Measurements from ENCODE around the gene ARHGAP10. TPM values are rescaled to one million over a fixed set of nuclear protein-coding genes. Genes with fewer than 3 reads are reported as not detected.

The ARHGAP10 gene
- total RNA-seq, 1 donor from 2014 or later, result 20.2 TPM

GRCh38 chr4:147747787-147748454 lies 16.0 kb downstream of the ARHGAP10 start:
- Histone ChIP-seq H3K9me3 (ENCODE audit: low read depth) (no peaks in the 10 kb centered on the region), H3K4me2 (no peak overlapping the region), H3K79me2 (ENCODE audit: low read depth) (peaks cover 81% of the 10 kb centered on the region), H3K4me1 (peaks cover 19% of the 10 kb centered on the region), H3K9ac (no peak overlapping the region), H3K36me3 (no peaks in the 10 kb centered on the region), H3K27ac (no peak overlapping the region), H3K4me3 (no peak overlapping the region), H3K27me3 (no peaks in the 10 kb centered on the region), H3F3A (ENCODE audit: low read depth) (peaks cover 4% of the 10 kb centered on the region), H2AFZ (replicated peaks) (no peak overlapping the region), H4K20me1 (ENCODE audit: low read depth) (no peaks in the 10 kb centered on the region)
- no peak for TF ChIP-seq CTCF (IDR thresholded peaks at IDR 0.05)
- TF ChIP-seq EZH2 (IDR thresholded peaks at IDR 0.05), result no peak
- no peak for TF ChIP-seq EZH2phosphoT487 (IDR thresholded peaks at IDR 0.05)
- H3K4me1 Mint-ChIP-seq, result peaks cover 18% of the 10 kb centered on the region
- H3K36me3 Mint-ChIP-seq, result peaks cover 16% of the 10 kb centered on the region
- no peak for DNase-seq (ENCODE audit: low spot score)
- H3K27ac Mint-ChIP-seq, result no peak overlapping the region
- no peak overlapping the region for H3K4me3 Mint-ChIP-seq
- H3K27me3 Mint-ChIP-seq (ENCODE audit: insufficient read depth, low read depth), result peaks cover 10% of the 10 kb centered on the region
- H3K9me3 Mint-ChIP-seq, result peaks cover 4% of the 10 kb centered on the region

GRCh38 chr4:147749811-147750321 lies 18.0 kb downstream of the ARHGAP10 start:
- no peak overlapping the region for H3K9ac ChIP-seq
- no peaks in the 10 kb centered on the region for H4K20me1 ChIP-seq (ENCODE audit: low read depth)
- H3K9me3 ChIP-seq (ENCODE audit: low read depth), result no peaks in the 10 kb centered on the region
- peak overlapping the region; percentile 3 for H3K4me2 ChIP-seq
- peak; percentile 38 for DNase-seq (ENCODE audit: low spot score)
- H3K9me3 Mint-ChIP-seq, result peaks cover 4% of the 10 kb centered on the region
- H3K36me3 Mint-ChIP-seq, result peaks cover 9% of the 10 kb centered on the region
- H3K4me3 Mint-ChIP-seq, result no peak overlapping the region
- H3K27me3 Mint-ChIP-seq (ENCODE audit: insufficient read depth, low read depth), result peaks cover 2% of the 10 kb centered on the region
- H3K27ac ChIP-seq, result peak overlapping the region; percentile 6
- no peak overlapping the region for H2AFZ ChIP-seq (replicated peaks)
- H3K4me1 Mint-ChIP-seq, result peaks cover 22% of the 10 kb centered on the region
- no peak overlapping the region for H3K27ac Mint-ChIP-seq
- H3K36me3 ChIP-seq, result no peaks in the 10 kb centered on the region
- peaks cover 18% of the 10 kb centered on the region for H3F3A ChIP-seq (ENCODE audit: low read depth)
- no peaks in the 10 kb centered on the region for H3K27me3 ChIP-seq
- peaks cover 76% of the 10 kb centered on the region for H3K79me2 ChIP-seq (ENCODE audit: low read depth)
- peaks cover 29% of the 10 kb centered on the region for H3K4me1 ChIP-seq
- H3K4me3 ChIP-seq, result no peak overlapping the region
- TF ChIP-seq EZH2 (IDR thresholded peaks at IDR 0.05) (no peak), EZH2phosphoT487 (IDR thresholded peaks at IDR 0.05) (no peak), CTCF (IDR thresholded peaks at IDR 0.05) (no peak)

- Histone ChIP-seq H3K79me2 (ENCODE audit: low read depth) (peaks cover 81% of the 10 kb centered on the region), H3K27ac (no peak overlapping the region), H3F3A (ENCODE audit: low read depth) (peaks cover 18% of the 10 kb centered on the region), H3K27me3 (no peaks in the 10 kb centered on the region), H3K9ac (no peak overlapping the region), H3K9me3 (ENCODE audit: low read depth) (no peaks in the 10 kb centered on the region), H2AFZ (replicated peaks) (no peak overlapping the region), H4K20me1 (ENCODE audit: low read depth) (no peaks in the 10 kb centered on the region), H3K4me3 (no peak overlapping the region), H3K4me1 (peaks cover 24% of the 10 kb centered on the region), H3K4me2 (no peak overlapping the region), H3K36me3 (no peaks in the 10 kb centered on the region)
- Mint-ChIP-seq H3K36me3 (peaks cover 4% of the 10 kb centered on the region), H3K4me3 (no peak overlapping the region), H3K27me3 (ENCODE audit: insufficient read depth, low read depth) (no peaks in the 10 kb centered on the region), H3K4me1 (peaks cover 15% of the 10 kb centered on the region), H3K9me3 (peaks cover 2% of the 10 kb centered on the region), H3K27ac (no peak overlapping the region)
- no peak for TF ChIP-seq CTCF (IDR thresholded peaks at IDR 0.05)
- no peak for TF ChIP-seq EZH2 (IDR thresholded peaks at IDR 0.05)
- no peak for TF ChIP-seq EZH2phosphoT487 (IDR thresholded peaks at IDR 0.05)
- DNase-seq (ENCODE audit: low spot score), result no peak
Observed at GRCh38 chr4:147753047-147753446, 21.2 kb downstream of the ARHGAP10 start.

Data from neural progenitor cell (in vitro differentiated cells).